Stimulated activated naive CD4-positive, alpha-beta T cell treated with Interleukin-2 at 50 U/mL for 16 hours (primary cell): ENCODE measurements around the gene STN1.

Source experiments
- DNase-seq: peaks from one replicate; lab custom pipeline; 2025; lab: John Stamatoyannopoulos, UW

The STN1 gene

GRCh38 chr10:103929381-103929921 is 11.5 kb upstream of the STN1 start:
- no peak for DNase-seq

DNA sequence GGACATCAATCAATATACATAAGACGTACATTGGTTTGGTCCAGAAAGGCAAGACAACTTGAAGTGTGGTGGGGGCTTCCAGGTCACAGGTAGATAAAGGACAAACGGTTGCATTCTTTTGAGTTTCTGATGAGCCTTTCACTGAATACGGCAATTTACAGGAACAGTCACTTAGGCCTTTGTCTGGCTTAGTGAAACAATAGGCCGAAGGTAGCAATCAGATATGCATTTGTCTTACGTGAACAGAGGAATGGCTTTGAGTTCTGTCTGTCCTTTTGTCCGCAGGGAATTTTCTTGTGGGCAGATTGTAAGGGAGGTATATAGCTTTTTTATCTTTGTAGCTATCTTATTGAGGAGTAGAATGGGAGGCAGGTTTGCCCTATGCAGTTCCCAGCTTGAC is 10.8 kb upstream of the STN1 start:
- DNase-seq = no peak

DNA sequence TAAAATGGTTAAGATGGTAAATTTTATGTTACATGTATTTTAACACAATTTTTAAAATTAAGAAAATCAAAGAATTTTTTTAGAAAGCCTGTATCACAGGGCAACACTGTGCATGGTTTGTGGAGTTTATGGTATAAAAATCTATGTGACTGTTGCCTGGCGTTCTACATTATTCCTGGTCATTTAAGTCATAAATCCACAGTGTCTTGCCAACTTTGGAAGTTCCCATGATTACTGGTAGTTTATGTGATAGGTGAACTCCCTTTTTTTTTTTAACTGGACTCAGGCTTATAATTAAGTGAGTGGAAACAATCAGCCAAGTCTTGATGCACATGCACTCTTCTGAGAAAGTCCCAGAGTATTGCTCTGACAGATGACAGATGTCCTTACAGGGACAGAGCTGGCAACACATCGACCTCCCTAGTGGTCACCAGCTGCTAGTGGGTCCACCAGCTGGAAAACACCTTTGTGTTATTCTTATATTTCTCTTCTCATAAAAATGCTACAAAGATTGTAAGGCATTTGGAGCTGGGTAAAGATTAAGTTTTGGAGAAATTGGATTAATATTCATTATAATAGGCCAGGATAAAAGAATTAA is 8.8 kb upstream of the STN1 start:
- no peak for DNase-seq

DNA sequence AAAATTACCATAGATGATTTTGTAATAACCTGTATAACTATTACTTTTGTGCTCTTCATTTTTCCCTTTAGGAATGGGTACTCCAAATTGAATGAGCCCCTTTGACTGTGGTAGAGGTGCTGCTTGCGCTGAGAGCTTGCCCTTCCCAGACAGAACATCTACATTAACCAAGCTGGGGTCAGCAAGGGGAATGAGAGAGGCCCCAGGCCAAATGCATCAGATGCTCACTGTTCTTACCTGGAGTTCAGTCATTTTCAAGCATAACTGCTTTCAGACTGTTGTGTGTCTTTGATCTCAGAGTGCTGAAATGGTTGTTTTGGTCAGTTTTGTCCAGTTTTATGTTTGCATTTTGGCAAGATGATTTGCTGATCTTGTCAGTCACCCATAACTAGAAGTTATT is 7.6 kb upstream of the STN1 start:
- DNase-seq = no peak

DNA sequence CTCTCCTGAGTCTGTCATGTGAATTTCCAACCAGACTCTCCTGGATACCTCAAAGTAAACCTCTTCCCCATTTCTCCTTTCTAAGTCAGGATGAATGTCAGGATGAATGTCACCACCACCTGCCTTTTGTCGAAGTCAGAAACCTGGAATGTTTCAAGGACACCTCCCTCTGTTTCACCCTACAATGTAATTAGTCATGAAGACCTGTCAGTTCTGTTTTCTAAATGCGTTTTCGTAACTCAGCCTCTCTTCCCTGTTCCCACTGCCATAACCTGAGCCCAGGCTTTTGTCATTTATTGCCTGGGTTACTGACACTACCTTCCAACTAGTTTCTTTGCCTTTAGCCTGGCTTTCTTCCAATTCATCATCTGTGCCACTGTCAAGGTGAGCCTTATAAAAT is 5.5 kb upstream of the STN1 start:
- no peak for DNase-seq

GRCh38 chr10:103922659-103923058 is 4.7 kb upstream of the STN1 start:
- DNase-seq = no peak

- DNase-seq = no peak
These were observed 3.8 kb upstream of the STN1 start for GRCh38 chr10:103921750-103922195.

DNA sequence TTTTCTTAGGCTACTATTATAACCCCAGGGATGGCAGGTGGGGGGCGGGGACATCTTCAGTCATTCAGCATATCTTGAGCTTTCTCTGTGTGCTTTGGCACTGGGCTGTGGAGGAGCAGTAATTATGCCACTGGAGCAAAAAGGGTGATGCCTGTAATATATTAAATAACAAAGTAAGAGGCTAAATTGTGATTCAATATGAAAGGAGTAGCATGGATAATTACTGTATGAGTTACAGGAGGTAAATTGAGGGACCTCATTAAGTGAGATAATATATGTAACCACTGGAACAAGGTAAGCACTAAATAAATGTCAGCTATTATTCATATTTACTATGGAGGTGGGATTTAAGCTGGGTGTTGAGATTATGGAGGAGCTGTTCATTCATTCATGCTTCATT is 3.3 kb upstream of the STN1 start:
- DNase-seq = no peak

- no peak for DNase-seq
These were observed 1.7 kb upstream of the STN1 start for GRCh38 chr10:103919648-103920025.

- DNase-seq = no peak
These were observed 507 bp downstream of the STN1 start for GRCh38 chr10:103917302-103918052.

GRCh38 chr10:103916876-103917275 is 1.1 kb downstream of the STN1 start:
- no peak for DNase-seq

GRCh38 chr10:103916254-103916653 is 1.7 kb downstream of the STN1 start:
- no peak for DNase-seq

DNA sequence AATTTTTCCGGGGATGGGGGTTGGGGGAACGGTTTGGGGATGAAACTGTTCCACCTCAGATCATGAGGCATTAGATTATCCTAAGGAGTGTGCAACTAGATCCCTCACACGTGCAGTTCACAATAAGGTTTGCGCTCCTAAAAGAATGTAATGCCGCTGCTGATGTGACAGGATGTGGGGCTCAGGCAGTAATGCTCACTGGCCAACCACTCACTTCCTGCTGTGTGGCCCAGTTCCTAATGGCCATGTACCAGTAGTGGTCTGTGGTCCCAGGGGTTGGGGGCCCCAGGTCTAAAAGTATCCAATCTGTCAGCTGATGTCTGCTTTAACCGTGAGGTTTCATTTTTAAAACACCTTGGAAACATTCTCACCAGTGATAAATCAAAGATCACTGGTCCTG is 2.2 kb downstream of the STN1 start:
- DNase-seq = no peak

DNA sequence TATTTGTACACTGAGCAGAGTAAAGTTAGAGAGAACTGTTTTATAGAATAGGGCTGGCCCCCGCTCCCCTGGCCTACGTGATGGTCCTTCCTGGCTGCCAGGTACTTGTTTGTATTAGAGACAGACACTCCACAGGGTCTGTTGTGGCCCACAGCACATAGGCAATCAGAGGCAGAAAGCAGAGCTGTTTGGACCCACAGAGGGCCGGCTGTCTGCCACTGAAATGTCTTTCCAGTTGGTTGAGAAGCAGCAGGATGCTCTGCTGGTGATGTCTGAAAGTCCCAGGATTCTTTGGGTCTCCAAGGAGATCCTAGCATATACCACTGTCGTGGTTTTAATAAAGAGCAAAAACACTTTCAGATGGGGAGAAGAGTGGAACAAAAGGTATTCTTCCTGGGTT is 5.2 kb downstream of the STN1 start:
- no peak for DNase-seq

DNA sequence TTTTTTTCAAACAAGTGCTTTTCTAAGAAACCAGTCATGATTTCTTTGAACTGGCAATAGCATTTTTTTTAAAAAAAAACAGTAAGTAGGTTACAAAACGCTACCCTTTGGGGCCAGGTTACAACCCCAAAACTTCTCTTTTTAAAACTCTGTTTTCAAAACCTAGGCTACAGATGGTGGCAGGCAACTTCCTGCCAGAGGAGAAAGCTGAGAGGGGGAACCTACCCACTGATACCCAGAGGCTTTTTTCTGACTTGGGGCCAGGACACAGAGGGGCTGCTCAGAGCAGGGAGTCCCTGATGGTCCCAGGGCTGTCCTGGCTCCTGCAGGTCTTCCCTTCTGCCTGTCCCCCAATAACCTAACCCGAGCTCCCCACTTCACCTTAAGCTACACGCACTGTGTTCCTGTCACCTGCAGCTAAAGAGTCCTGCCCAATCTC is 6.9 kb downstream of the STN1 start:
- DNase-seq = no peak

- no peak for DNase-seq
These were observed 7.5 kb downstream of the STN1 start for GRCh38 chr10:103910442-103911012.

DNA sequence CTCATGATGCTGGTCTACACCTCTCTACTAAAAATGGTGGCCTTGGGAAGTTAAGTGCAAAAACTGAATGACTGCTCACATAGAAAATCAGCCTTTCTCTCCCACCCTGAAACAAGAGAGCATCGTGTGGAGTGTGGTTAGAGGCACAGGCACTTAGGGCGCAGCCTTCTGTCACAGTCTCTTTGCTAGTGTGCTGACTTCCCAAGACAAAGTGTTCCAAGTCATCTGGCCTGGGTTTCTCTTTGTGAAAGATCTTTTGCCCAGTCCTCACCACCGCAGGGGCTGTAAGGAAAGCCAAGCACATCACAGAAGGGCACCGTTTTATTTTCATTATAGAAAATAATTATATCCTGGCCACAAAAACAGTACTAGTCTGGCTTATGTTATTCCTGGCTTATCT is 12.5 kb downstream of the STN1 start:
- no peak for DNase-seq

GRCh38 chr10:103901299-103901698 is 16.7 kb downstream of the STN1 start:
- no peak for DNase-seq

DNA sequence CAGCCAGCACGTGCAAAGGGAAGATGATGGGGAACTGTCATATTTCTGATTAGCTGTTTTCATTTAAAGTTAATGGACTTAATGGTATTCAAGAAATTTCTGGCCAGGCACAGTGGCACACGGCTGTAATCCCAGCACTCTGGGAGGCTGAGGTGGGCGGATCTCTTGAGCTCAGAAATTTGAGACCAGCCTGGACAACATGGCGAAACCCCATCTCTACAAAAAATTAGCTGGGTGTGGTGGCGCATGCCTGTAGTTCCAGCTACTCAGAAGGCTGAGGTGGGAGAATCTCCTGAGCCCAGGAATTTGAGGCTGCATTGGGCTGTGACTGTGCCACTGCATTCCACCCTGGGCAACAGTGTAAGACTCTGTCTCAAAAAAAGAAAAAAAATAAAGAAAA is 18.7 kb downstream of the STN1 start:
- DNase-seq = no peak

- DNase-seq = no peak
These were observed 20.7 kb downstream of the STN1 start for GRCh38 chr10:103897241-103897774.

GRCh38 chr10:103896225-103896624 is 21.8 kb downstream of the STN1 start:
- DNase-seq = no peak

GRCh38 chr10:103895411-103896186 is 22.4 kb downstream of the STN1 start:
- DNase-seq = no peak
